OCI-LY3 (cell line): ENCODE measurements around the gene TP63.

Experiments
- EZH2phosphoT487 ChIP-seq: fragments of 200-600 bp; shearing (Covaris generic); IDR thresholded peaks from 2 replicates; pipeline ENCODE4 v1.6.1; 2018; ENCODE audit warnings: antibody characterized with exemption, mixed run types, low read depth
- TF ChIP-seq, protein P1 (sequence below): fragments of 200-600, 300-600 bp; sonication (generic); IDR thresholded peaks from 2 replicates; pipeline ENCODE4 v1.5.1; 2014; ENCODE audit warnings: antibody characterized with exemption, low read length, low read depth

DNA sequence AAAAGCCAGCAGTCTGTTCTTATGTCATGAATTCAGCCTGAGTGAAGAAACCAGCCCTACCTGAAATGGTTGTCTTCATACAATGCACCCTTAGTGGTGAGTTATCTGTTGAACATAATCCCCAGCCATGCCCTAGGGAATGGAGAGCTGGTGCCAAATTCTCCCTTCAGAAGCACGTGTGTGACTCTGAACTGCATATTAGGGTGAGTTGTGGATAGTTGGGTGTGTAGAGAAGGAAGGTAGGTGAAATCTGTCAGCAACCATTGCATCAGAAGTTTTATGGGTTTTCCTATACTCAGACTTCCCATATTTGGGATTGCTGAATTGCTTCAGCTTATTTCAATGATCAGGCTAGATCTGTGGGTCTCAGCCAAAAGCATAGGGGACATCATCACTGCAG is 46.5 kb upstream of the TP63 start:
- TF ChIP-seq, protein P1, sequence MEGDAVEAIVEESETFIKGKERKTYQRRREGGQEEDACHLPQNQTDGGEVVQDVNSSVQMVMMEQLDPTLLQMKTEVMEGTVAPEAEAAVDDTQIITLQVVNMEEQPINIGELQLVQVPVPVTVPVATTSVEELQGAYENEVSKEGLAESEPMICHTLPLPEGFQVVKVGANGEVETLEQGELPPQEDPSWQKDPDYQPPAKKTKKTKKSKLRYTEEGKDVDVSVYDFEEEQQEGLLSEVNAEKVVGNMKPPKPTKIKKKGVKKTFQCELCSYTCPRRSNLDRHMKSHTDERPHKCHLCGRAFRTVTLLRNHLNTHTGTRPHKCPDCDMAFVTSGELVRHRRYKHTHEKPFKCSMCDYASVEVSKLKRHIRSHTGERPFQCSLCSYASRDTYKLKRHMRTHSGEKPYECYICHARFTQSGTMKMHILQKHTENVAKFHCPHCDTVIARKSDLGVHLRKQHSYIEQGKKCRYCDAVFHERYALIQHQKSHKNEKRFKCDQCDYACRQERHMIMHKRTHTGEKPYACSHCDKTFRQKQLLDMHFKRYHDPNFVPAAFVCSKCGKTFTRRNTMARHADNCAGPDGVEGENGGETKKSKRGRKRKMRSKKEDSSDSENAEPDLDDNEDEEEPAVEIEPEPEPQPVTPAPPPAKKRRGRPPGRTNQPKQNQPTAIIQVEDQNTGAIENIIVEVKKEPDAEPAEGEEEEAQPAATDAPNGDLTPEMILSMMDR = no peak
- TF ChIP-seq EZH2phosphoT487 = no peak
